HK-2 (cell line): ENCODE measurements around the gene ARHGAP21.
"Not testable (repeated sequence)": the region's sequence is repeated elsewhere in the genome, so short reads cannot be mapped to it uniquely, and the experiment has no call there.

Experiments
- DNase-seq: peaks from one replicate; pipeline ENCODE4 v3.0.0-alpha.2; 2018; ENCODE audit not compliant: unreplicated experiment

Gene ARHGAP21

DNA sequence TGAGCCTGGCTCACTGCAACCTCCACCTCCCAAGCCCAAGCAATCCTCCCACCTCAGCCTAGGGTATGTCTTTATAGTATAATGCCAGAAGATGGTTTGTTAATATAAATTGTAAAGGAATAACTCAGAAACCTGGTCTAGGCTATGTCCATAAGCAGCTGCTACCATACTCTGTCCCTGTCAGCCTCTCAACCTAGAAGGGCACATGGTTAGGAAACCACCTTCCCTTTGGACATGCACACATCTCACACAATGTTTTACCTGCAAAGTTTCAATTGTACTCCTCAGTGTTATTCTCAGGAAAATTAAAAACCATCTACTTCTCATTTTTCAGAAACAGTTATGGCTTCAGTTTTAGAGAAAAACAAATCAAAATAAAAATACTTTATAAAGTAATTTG, 40.1 kb downstream of the ARHGAP21 start:
- no peak for DNase-seq

DNA sequence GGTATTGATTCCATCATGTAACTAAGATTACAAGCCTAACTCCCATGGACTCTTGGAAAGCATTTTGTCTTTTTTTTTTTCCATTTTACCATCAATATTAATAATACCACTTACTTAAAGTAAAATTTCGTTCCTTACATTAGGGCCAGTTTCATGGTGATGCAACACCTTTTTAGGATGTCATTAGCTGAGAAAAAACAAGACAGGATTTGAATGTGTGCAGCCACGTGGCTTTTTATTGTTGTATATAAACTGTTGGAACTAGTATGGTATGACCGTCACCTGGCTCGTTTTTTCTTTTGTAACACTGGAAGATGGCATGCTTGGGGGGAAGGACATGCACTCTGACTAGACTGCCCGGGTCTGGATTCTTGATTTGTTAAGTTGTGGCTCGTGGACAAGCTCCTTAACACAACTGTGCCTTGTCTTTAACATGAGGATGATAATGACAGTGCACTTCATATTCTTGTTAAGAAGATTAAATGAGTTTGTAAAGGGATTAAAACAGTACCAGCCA, 42.1 kb downstream of the ARHGAP21 start:
- no peak for DNase-seq

DNA sequence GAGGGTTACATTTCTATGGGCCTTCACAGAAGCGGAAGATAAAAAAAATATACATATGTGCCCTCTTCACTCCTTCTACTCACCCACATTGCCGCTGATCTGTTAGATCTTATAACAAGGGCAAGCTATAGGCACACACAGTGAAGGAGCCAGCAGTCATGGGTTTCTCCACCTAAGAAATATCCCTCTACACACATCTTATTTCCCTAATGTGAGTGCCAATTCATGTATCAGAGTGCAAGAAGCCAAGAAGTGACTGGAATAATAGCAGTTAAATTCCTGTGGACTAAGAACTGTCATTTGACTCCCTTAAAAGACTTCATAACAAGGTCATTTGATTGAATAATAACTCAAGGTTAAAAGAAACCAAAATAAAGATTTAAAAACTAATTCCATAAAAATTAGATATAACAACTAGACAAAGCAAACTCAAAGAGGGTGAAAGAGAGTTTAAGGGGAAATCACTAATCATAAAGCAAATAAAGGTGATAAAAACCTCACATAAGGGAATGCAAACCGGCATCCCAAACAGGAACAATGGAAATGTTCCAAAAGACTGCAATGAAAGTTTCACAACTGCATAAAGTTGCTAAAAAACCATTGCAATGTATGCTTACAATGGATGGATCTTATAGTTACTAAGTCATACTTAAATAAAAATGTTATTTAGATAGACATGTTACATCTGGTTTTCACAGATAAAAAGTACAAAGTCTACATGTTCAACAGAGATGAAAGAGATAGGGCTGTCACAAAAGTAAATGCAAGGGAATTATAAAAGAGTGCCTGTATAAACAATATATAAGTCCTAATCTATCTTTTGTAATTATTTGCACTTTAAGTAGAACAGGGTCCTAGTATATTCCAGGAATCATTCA, 42.8 kb downstream of the ARHGAP21 start:
- DNase-seq: no peak

DNA sequence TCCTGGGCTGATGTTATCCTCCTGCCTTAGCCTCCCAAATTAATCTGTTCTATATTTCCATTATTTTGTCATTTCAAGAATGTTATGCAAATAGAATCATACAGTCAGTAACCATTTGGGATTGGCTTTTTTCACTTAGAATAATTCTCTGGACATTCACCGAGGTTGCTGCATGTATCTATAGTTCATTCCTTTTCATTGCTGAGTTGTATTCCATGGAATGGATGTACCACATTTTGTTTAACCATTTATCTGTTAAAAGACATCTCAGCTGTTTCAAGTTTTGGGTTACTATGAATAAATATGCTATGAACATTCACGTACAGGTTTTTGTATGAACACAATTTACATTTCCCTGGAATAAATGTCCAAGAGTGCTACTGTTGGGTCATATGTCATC, 44.9 kb downstream of the ARHGAP21 start:
- DNase-seq: no peak

DNA sequence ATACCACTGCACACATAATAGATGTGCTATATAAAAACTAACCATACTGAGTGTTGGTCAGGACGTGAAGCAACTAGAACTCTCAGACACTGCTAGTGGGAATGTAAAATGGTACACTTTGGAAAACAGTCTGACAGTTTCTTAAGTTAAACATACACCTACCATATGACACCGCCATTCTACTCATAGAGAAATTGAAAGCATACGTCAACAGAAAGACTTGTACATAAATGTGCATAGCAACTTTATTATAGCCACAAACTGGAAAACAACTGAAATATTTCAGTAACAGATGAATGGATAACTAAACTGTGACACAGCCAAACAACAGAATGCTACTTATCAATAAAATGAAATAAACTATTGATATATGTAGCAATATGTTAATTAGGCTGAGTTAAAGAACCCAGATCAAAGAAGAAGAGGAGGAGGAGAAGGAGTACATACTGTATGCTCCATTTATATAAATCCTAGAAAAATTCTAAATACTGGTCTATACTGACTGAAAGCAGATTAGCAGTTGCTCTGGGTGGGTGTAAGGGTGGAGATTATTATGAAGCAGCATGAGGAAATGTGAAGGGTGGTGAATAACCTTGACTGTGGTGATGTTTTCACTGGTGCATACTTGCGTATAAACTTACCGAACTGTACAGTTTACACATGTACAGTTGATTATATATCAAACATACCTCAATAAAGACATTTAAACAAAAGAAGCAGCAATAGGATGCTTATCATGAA, 48.6 kb downstream of the ARHGAP21 start:
- DNase-seq: no peak

DNA sequence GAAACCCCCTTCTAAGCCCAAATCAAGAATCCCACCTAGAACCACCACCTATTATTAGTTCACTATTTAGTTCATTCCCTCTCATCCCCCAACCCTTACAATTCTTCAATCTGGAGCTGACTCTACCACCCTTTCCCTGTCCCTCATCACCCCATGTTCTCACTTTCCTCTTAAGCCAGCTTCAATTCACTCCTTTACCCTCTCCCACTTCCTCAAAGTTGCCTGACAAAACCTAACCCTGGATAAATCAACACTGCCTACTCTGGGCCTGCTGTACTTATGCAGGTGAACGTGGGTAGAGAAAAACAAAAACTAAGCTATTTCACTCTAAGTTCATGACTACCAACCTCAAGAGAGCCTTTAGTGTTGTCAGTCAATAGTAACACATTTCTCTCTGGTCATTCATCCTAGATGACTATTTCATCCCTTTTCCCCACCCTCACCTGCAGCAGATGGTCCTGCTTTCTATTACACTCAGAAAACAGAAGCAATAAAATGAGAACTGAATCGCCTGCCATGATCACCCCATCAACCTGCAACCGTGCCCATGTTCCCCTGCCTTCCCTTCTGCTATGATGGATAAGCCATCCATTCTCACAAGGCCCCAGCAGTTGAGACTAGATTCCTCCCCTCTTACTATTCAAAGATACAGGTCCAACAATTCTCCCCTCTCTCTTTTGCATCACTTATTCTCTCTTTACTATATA, 52.6 kb downstream of the ARHGAP21 start:
- no peak for DNase-seq

DNA sequence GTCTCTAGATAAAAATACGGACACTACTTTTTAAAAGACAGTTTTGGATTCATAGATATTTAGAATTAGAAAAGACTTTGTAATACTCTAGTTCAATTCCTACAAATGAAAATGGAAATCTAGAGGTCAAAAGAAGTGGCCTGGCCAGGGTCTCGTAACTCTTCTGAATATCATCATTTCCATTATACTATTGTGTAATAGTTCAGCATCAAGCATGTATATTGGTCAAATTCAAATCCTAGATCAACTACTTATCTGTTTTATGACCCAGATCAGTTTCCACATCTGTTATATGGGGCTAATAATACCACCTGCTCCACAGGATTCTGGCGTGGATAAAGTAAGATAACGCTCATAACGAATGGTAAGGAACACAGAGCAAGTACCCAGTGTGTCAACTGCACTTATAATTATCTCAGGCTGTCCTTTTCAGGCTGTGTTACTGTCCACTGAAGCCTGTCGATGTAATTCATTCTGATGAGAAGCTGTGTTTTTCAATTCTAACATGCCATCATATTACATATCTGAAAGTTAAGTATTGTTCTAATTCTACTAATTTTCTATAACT, 54.3 kb downstream of the ARHGAP21 start:
- DNase-seq: no peak

DNA sequence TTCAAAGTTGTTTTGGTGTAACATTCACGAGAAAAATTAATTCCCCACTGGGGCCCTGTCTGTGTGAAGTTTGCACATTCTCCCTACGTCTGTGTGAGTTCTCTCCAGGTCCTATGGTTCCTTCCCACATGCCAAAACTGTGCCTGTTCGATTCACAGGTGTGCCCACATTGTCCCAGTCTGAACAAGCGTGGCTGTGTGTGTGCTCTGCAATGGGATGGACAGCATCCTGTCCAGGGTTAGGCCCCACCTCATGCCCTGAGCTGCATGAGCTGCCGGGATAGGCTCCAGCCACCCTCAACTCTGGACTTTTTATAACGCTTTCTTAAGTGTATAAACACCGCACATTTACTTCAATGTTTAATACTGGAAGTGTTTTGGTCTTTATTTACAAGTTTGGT, 55.4 kb downstream of the ARHGAP21 start:
- no peak for DNase-seq

DNA sequence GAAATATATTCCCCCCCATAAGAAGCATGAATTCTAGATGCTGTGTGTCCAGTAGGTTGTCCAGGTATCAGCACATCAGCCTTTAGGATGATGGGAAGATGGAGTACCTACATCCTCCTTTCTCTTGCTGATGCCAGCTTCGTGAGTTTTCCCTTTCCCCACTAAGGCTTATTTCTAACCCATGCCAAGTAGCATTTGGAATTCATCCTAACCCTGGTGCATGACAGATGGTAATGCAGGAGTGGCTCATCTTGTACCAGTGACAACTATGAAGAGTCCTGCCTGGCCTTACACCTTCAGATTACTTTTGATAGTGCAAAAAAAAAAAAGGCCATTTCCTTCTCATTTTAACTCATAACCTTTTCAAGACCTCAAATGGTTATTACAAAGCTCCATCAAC, 58.7 kb downstream of the ARHGAP21 start:
- DNase-seq: no peak

DNA sequence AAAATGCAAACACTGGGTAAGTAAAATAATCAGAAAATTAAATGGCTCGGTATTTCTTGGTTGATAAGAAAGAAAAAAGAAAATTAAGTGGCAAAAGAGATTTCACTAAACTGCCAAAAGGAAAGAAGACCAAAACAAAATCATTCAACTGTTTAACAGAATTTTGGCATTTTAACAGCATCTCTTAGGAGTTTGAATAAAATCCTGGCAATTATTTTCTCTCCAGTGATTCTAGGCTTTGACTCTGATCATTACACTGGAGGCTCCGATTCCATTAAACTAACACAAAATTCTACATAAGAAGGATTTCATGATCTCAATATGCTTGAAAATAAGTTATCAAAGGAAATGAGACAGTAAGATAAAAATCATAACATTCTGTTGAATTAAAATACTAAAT, 62.3 kb downstream of the ARHGAP21 start:
- no peak for DNase-seq

DNA sequence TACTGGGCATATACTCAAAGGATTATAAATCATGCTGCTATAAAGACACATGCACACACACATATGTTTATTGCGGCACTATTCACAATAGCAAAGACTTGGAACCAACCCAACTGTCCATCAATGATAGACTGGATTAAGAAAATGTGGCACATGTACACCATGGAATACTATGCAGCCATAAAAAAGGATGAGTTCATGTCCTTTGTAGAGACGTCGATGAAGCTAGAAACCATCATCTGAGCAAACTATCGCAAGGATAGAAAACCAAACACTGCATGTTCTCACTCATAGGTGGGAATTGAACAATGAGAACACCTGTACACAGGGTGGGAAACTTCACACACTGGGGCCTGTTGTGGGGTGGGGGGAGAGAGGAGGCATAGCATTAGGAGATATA, 65.4 kb downstream of the ARHGAP21 start:
- not testable (repeated sequence) for DNase-seq

DNA sequence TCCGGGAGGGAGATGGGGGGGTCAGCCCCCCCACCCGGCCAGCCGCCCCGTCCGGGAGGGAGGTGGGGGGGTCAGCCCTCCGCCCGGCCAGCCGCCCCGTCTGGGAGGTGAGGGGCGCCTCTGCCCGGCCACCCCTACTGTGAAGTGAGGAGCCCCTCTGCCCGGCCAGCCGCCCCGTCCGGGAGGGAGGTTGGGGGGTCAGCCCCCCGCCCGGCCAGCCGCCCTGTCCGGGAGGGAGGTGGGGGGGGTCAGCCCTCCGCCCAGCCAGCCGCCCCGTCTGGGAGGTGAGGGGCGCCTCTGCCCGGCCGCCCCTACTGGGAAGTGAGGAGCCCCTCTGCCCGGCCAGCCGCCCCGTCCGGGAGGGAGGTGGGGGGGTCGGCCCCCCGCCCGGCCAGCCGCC, 67.4 kb downstream of the ARHGAP21 start:
- not testable (repeated sequence) for DNase-seq

DNA sequence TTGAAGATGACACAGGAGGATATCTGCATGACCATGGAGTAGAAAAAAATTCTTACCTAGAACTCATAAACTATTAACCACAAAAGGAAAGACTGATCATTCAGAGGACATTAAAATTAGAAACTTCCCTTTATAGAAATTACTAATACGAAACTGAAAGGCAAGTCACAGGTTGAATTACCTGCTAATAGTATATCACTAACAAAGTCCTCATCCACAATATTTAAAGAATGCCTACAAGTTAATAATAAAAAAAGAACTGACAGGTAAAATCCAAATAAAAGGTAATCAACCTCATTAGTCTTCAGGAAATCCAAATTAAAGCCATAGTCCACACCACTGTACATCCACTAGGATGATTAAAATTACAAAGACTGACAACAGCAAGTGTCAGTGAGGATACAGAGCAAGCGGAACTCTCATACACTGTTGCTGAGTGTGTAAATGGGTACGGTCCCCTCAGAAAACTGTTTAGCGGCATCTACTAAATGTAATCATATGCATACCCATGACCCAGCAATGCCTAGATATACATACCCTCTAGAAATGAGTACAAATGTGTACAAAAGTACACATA, 71.2 kb downstream of the ARHGAP21 start:
- DNase-seq: no peak

DNA sequence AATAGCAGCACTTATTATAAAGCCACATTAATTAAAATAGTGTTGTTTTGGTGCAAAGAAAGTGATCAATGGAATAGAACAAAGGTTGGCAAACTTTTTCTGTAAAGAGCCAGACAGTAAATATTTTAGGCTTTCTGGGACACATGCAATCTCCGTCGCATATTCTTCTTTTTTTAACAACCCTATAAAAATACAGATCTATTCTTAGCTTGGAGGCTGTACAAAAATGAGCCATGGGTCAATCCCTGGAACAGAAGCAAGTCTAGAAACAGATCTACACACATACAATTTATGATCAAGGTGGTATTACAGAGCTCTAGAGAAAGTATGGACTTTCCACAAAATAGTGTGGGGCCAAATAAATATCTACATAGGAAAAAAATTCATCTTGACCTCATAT, 71.8 kb downstream of the ARHGAP21 start:
- DNase-seq: no peak

DNA sequence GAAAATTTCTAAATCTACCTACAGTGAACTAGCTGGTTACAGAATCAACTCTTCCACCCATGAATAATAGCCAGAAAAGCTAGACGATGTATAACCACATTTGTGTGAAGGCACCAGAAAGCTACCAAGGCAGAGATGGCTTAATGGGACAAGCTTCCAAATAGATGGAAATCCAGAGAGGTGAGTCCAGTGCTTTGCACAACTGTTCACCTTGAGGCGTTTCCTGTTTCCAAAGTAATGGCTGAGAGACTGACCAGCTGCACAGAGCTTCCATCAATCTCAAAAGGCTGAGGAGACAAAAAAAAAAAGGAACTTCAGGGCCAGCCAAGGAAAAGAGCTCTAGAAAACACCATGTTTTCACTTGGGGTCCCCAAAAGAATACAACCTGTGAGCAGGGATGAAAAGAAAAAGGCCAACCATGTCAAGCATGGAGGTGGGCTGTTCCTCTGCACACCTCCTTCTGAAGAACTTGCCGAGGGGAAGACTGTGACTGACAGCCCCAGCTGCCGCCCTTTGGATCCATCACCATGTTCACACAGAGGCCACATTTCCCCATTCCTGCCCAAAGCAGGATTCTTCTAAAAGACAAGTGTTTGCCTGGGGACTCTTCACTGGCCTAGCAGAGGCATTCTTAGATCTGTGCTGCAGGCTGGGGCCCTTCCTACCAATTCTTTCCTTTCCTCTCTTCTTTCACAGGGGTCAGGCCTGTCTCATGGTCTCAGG, 72.9 kb downstream of the ARHGAP21 start:
- no peak for DNase-seq

DNA sequence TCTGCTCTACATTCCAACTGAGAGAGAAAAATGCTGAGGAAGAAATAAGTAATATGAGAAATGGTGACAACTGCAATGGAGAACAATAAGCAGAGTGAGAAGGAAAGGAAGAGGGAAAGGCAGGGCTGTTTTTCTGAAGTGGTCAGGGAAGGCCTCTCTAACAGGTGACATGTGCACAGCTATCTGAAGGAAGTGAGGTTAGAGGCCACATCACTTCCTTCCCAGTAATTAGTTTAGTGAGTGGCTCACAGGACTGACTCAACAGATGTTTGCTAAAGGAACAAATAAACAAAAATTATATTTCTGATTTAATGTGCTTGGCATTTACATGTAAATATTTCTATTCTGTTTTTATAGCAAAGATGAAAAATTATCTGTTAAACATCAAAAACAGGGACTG, 77.9 kb downstream of the ARHGAP21 start:
- DNase-seq: no peak

DNA sequence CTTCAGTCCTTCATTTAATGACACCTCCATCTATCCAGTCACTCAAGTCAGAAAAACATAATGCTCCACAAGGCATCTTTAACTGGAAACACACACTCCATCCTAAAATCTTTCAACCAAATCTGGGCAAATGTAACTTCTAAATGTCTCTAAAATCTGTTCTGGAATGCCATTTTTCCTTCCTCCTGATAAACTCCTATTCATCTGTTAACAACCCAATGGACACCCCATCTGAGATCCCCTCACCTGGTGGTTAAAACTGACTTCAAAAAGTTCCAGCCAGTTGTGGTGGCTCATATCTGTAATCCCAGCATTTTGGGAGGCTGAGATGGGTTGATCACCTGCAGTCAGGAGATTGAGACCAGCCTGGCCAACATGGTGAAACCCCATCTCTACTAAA, 78.7 kb downstream of the ARHGAP21 start:
- no peak for DNase-seq

DNA sequence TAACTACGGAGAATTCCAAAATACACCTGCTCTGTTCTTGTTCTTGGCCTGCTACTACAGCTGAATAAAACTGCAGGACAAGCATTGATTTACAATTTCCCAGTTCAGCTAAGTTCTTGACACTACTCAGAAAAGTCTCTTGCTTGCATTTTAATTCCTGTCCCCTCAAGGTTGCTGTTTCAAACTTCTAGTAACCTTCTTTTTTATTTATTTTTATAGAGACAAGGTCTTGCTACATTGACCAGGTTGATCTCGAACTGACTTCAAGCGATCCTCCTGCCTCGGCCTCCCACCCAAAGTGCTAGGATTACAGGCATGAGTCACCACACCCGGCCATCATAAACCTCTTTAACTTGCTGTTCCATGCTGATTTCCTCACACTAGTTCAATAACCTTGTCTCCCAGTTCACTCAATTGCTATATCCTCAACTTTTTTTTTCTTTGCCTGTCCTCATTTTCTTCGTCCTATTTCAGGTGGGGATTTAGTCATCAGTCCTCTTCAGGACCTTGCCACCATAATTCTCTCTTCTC, 79.9 kb downstream of the ARHGAP21 start:
- no peak for DNase-seq

DNA sequence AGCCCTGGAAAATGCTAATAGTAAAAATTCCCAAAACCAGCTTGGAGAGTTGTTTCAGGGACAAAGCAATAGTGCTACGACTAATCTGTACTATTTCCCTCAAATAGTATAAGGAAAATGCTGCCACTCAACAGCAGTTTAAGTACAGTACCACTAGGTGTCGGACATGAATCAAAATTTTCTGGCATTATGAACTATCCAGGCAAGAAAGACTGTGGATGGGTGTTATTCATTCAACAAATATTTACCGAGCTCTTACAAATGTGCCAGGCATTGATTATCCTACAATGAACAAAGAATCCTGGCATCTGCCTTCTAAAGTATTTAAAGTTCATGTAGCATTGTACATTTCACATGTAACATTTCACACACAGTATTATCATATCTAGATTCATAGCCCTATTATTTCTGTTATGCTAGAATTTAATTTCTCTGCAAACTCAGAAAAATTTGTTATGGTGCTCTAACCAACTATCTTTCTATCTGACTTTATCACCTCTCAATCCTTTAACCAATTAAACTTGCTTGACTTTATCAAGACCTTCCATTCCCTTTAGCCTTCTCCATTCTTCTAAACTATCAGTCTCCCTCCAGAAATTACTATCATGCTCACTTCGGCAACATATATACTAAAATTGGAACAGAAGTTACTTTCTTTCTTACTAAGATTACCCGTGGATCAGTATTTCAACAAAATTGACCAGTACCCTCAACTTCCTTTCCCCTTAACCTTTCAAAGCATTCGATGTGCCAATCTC, 80.6 kb downstream of the ARHGAP21 start:
- no peak for DNase-seq

DNA sequence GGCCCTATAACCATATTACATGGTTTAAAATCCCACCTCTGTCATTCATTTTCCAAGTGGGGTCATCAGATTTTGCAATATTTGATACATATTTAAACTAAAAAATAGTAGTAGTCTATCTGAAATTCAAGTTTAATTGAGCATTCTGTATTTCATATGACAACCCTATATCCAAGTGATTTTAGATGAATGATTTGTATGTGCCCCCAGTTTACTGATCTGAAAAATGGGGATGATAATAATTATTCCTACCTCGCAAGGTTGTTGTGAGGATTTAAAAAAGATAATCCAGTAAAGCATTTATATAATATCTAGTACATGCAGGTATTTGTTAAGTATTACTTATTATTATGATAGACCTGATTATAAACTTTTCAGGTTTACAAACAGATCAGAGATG, 84.6 kb downstream of the ARHGAP21 start:
- DNase-seq: no peak
